Measurements from ENCODE around the gene TMEM255B. TPM values are rescaled to one million over a fixed set of nuclear protein-coding genes. Genes with fewer than 3 reads are reported as not detected.

The TMEM255B gene
- total RNA-seq, 2 experiments from 2014 or later: 1.3 to 1.8 TPM

- ChIA-PET POLR2A (no interaction called here), CTCF (no interaction called here)
- Mint-ChIP-seq H3K36me3 (ENCODE audit: low read depth) (no peaks in the 10 kb centered on the region), H3K27ac (no peak overlapping the region), H3K4me1 (peaks cover 5% of the 10 kb centered on the region), H3K27me3 (no peaks in the 10 kb centered on the region), H3K9me3 (peaks cover 11% of the 10 kb centered on the region), H3K4me3 (no peak overlapping the region)
- DNase-seq: no peak
Measured at GRCh38 chr13:113770441-113770840, 11.4 kb downstream of the TMEM255B start.

GRCh38 chr13:113770937-113771336, 11.9 kb downstream of the TMEM255B start:
- Mint-ChIP-seq H3K4me1 (peaks cover 5% of the 10 kb centered on the region), H3K27ac (no peak overlapping the region), H3K9me3 (peaks cover 11% of the 10 kb centered on the region), H3K4me3 (no peak overlapping the region), H3K27me3 (no peaks in the 10 kb centered on the region), H3K36me3 (ENCODE audit: low read depth) (no peaks in the 10 kb centered on the region)
- no peak for DNase-seq
- ChIA-PET POLR2A (no interaction called here), CTCF (no interaction called here)

GRCh38 chr13:113771709-113772331, 12.8 kb downstream of the TMEM255B start:
- POLR2A ChIA-PET: no interaction called here
- peaks cover 11% of the 10 kb centered on the region for H3K9me3 Mint-ChIP-seq
- H3K4me3 Mint-ChIP-seq: no peak overlapping the region
- CTCF ChIA-PET: no interaction called here
- no peak overlapping the region for H3K27ac Mint-ChIP-seq
- H3K36me3 Mint-ChIP-seq (ENCODE audit: low read depth): no peaks in the 10 kb centered on the region
- DNase-seq: no peak
- no peaks in the 10 kb centered on the region for H3K27me3 Mint-ChIP-seq
- peaks cover 5% of the 10 kb centered on the region for H3K4me1 Mint-ChIP-seq

GRCh38 chr13:113774177-113775107, 15.4 kb downstream of the TMEM255B start:
- CTCF ChIA-PET: no interaction called here
- peaks cover 5% of the 10 kb centered on the region for H3K4me1 Mint-ChIP-seq

GRCh38 chr13:113775451-113776145, 16.6 kb downstream of the TMEM255B start:
- ChIA-PET POLR2A (no interaction called here), CTCF (no interaction called here)
- Mint-ChIP-seq H3K27ac (no peak overlapping the region), H3K36me3 (ENCODE audit: low read depth) (no peaks in the 10 kb centered on the region), H3K4me3 (no peak overlapping the region), H3K4me1 (peaks cover 5% of the 10 kb centered on the region), H3K9me3 (peaks cover 11% of the 10 kb centered on the region), H3K27me3 (peaks cover 8% of the 10 kb centered on the region)
- no peak for DNase-seq

More at GRCh38 chr13:113774177-113775107, 15.4 kb downstream of the TMEM255B start:
- no peaks in the 10 kb centered on the region for H3K36me3 Mint-ChIP-seq (ENCODE audit: low read depth)
- peaks cover 7% of the 10 kb centered on the region for H3K27me3 Mint-ChIP-seq
- no peak overlapping the region for H3K4me3 Mint-ChIP-seq
- POLR2A ChIA-PET: no interaction called here
- no peak overlapping the region for H3K27ac Mint-ChIP-seq
- H3K9me3 Mint-ChIP-seq: peaks cover 11% of the 10 kb centered on the region
- no peak for DNase-seq

- H3K4me3 Mint-ChIP-seq: no peak overlapping the region
- ChIA-PET POLR2A (no interaction called here), CTCF (no interaction called here)
- peaks cover 8% of the 10 kb centered on the region for H3K27me3 Mint-ChIP-seq
- no peak for DNase-seq
- H3K36me3 Mint-ChIP-seq (ENCODE audit: low read depth): no peaks in the 10 kb centered on the region
- H3K9me3 Mint-ChIP-seq: peaks cover 8% of the 10 kb centered on the region
- H3K27ac Mint-ChIP-seq: no peak overlapping the region
- peaks cover 5% of the 10 kb centered on the region for H3K4me1 Mint-ChIP-seq
Measured at GRCh38 chr13:113776231-113777125, 17.5 kb downstream of the TMEM255B start.

- POLR2A ChIA-PET: no interaction called here
- peaks cover 2% of the 10 kb centered on the region for H3K9me3 Mint-ChIP-seq
- no peaks in the 10 kb centered on the region for H3K36me3 Mint-ChIP-seq (ENCODE audit: low read depth)
- no peak overlapping the region for H3K4me3 Mint-ChIP-seq
- H3K4me1 Mint-ChIP-seq: no peaks in the 10 kb centered on the region
- CTCF ChIA-PET: no interaction called here
- no peak overlapping the region for H3K27ac Mint-ChIP-seq
- peaks cover 8% of the 10 kb centered on the region for H3K27me3 Mint-ChIP-seq
- no peak for DNase-seq
Measured at GRCh38 chr13:113777311-113778260, 18.6 kb downstream of the TMEM255B start.

GRCh38 chr13:113781571-113781970, 22.5 kb downstream of the TMEM255B start:
- H3K9me3 Mint-ChIP-seq: no peaks in the 10 kb centered on the region
- CTCF ChIA-PET: no interaction called here
- H3K4me1 Mint-ChIP-seq: no peaks in the 10 kb centered on the region

GRCh38 chr13:113782472-113782871, 23.4 kb downstream of the TMEM255B start:
- ChIA-PET POLR2A (no interaction called here), CTCF (no interaction called here)
- Mint-ChIP-seq H3K4me1 (no peaks in the 10 kb centered on the region), H3K27me3 (peaks cover 16% of the 10 kb centered on the region), H3K9me3 (no peaks in the 10 kb centered on the region), H3K4me3 (no peak overlapping the region), H3K27ac (no peak overlapping the region), H3K36me3 (ENCODE audit: low read depth) (no peaks in the 10 kb centered on the region)
- DNase-seq: no peak

More at GRCh38 chr13:113781571-113781970, 22.5 kb downstream of the TMEM255B start:
- Mint-ChIP-seq H3K27ac (no peak overlapping the region), H3K27me3 (peaks cover 16% of the 10 kb centered on the region), H3K36me3 (ENCODE audit: low read depth) (no peaks in the 10 kb centered on the region), H3K4me3 (no peak overlapping the region)
- no peak for DNase-seq
- POLR2A ChIA-PET: no interaction called here

GRCh38 chr13:113783200-113783881, 24.3 kb downstream of the TMEM255B start:
- DNase-seq: no peak
- CTCF ChIA-PET: no interaction called here

GRCh38 chr13:113783966-113784644, 25.1 kb downstream of the TMEM255B start:
- H3K9me3 Mint-ChIP-seq: no peaks in the 10 kb centered on the region
- H3K36me3 Mint-ChIP-seq (ENCODE audit: low read depth): no peaks in the 10 kb centered on the region
- no peak overlapping the region for H3K27ac Mint-ChIP-seq
- peaks cover 12% of the 10 kb centered on the region for H3K27me3 Mint-ChIP-seq
- ChIA-PET CTCF (no interaction called here), POLR2A (no interaction called here)
- H3K4me1 Mint-ChIP-seq: no peaks in the 10 kb centered on the region
- DNase-seq: no peak
- no peak overlapping the region for H3K4me3 Mint-ChIP-seq

More at GRCh38 chr13:113783200-113783881, 24.3 kb downstream of the TMEM255B start:
- Mint-ChIP-seq H3K4me3 (no peak overlapping the region), H3K27me3 (peaks cover 16% of the 10 kb centered on the region), H3K4me1 (no peaks in the 10 kb centered on the region), H3K36me3 (ENCODE audit: low read depth) (no peaks in the 10 kb centered on the region), H3K27ac (no peak overlapping the region), H3K9me3 (no peaks in the 10 kb centered on the region)
- POLR2A ChIA-PET: no interaction called here
